Lower lobe of right lung (tissue), 2 donors: Measurements from ENCODE around the gene CYB561D2. TPM values are rescaled to one million over a fixed set of nuclear protein-coding genes. Genes with fewer than 3 reads are reported as not detected.

Experiments used
- ATAC-seq, 2 donors: fragments of 200-7000 bp; cut with Tn5 transposase; one replicate each; pipeline ENCODE4 v1.9.1; 2020 to 2022; ENCODE audit warnings: mild to moderate bottlenecking in 2 of 2, moderate library complexity in 2 of 2
- DNase-seq: peaks from one replicate; pipeline ENCODE4 v3.0.0-alpha.2; 2020
- H3K27ac ChIP-seq: fragments of 200-600 bp; one replicate; pipeline ENCODE4 v1.8.0; 2022
- H3K27me3 ChIP-seq: fragments of 200-600 bp; one replicate; pipeline ENCODE4 v1.8.0; 2022; ENCODE audit warnings: low read depth
- H3K36me3 ChIP-seq: fragments of 200-600 bp; one replicate; pipeline ENCODE4 v1.8.0; 2022; ENCODE audit warnings: mild to moderate bottlenecking
- H3K4me1 ChIP-seq: fragments of 200-600 bp; one replicate; pipeline ENCODE4 v1.8.0; 2022
- H3K4me3 ChIP-seq: fragments of 200-600 bp; one replicate; pipeline ENCODE4 v1.8.0; 2022; ENCODE audit warnings: mild to moderate bottlenecking
- H3K9me3 ChIP-seq: fragments of 200-600 bp; one replicate; pipeline ENCODE4 v1.8.0; 2022
- CTCF ChIP-seq: fragments of 200-600 bp; IDR thresholded peaks from one replicate; pipeline ENCODE4 v1.8.0; 2022; ENCODE audit warnings: antibody characterized with exemption, mild to moderate bottlenecking
- intact Hi-C: fragments of 100-400 bp; cut with DNase I; formaldehyde crosslinking; loops from one replicate; pipeline ENCODE4 v1.11.0; 2022
- total RNA-seq: library from RNA; stranded (reverse); fragmentation: NEBNext Ultra II Directional; extraction: Animal tissue kit (Norgen Biotek cat#: 25700); gene quantifications from one replicate; pipeline ENCODE4 v1.2.1, GENCODE V29; 2021
- donor health status: DM: no; HTN: yes; CAD: no; lungs with severe emphysema.

CYB561D2 gene
- total RNA-seq, 1 donor from 2014 or later, result 21.7 TPM

DNA sequence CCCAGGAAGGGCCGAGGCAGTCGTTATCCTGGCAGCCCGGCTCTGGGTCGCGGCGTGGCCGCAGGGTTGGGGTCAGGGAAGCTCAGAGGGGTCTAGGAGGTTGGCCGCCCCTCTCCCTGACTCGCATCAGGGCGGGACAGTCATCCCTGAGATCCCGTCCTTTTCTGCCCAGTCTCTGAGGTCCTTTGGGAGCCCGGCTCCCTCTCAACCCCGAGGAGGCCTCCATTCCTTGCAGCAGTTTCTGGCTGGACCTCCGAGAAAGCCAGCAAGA is 28.6 kb upstream of the CYB561D2 start:
- intact Hi-C loops, result no loop called here
- peak overlapping the region; percentile 98 for H3K27ac ChIP-seq

DNA sequence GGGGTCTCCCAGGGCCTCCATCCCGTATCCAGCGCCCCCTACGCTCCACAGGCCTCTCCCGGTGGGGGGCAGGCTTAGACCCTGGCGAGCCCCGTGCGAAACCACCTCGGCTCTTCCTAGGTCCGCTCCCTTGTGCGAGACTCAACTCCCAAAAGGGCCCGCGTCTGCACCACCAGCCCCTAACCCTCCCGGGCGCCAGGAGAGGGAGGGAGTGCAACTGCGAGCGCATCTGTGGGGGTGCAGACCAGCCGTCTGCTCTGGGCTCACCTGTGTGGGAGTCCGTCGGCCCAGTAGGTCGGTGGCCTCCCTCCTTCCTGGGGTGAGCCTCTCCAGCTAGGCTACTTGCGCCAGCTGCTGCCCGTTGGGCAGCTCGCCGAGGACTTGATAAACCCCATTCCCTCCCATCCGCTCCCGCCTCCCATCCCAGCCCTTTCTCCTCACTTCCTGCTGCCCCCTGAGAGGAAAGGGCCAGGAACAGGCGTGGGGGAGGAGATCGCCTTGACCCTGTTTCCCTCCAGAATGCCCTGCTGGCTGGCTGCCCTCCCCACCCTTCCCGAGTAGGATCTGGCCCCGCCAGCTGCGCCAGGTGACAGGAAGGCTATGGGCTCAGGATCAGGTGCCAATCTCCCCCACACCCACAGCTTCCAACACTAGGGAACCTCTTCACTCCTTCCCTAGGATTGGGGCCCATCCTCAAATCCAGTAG is 28.1 kb upstream of the CYB561D2 start, which contains the start of gene HYAL2:
HYAL2 (minus strand) TSS at position 360 of the 706 bp plus-strand sequence. CDS start 2,256 bp downstream, outside the sequence.
- H3K4me3 ChIP-seq, result peak within 1 kb of the TSS; percentile 91
- no peaks in the 10 kb centered on the region for H3K27me3 ChIP-seq
- peak in 1 of 2 donors; percentile 15 for ATAC-seq
- intact Hi-C loops, result no loop called here
- peak within 1 kb of the TSS; percentile 98 for H3K27ac ChIP-seq
- no peak for TF ChIP-seq CTCF
- H3K9me3 ChIP-seq, result no peaks in the 10 kb centered on the region
- H3K4me1 ChIP-seq, result peaks cover 85% of the 10 kb centered on the region
- H3K36me3 ChIP-seq, result peaks cover 43% of the 10 kb centered on the region
- peak; percentile 77 for DNase-seq

More for the DNA sequence above, 28.6 kb upstream of the CYB561D2 start:
- Histone ChIP-seq H3K36me3 (peaks cover 48% of the 10 kb centered on the region), H3K4me3 (peak overlapping the region; percentile 91), H3K4me1 (peaks cover 85% of the 10 kb centered on the region), H3K9me3 (no peaks in the 10 kb centered on the region), H3K27me3 (no peaks in the 10 kb centered on the region)
- no peak for TF ChIP-seq CTCF
- DNase-seq (no peak), ATAC-seq (no peak)

GRCh38 chr3:50323092-50323600 is 27.5 kb upstream of the CYB561D2 start:
- peak in 1 of 2 donors; percentile 0 for ATAC-seq
- intact Hi-C loops, result no loop called here
- DNase-seq, result no peak
- peaks cover 37% of the 10 kb centered on the region for H3K36me3 ChIP-seq
- peak overlapping the region; percentile 98 for H3K27ac ChIP-seq
- no peaks in the 10 kb centered on the region for H3K27me3 ChIP-seq
- H3K4me1 ChIP-seq, result peaks cover 81% of the 10 kb centered on the region
- TF ChIP-seq CTCF, result no peak
- peak overlapping the region; percentile 91 for H3K4me3 ChIP-seq
- H3K9me3 ChIP-seq, result no peaks in the 10 kb centered on the region

GRCh38 chr3:50323614-50324199 is 27.0 kb upstream of the CYB561D2 start:
- H3K27me3 ChIP-seq, result no peaks in the 10 kb centered on the region
- H3K4me3 ChIP-seq, result peak overlapping the region; percentile 91
- intact Hi-C loops, result no loop called here
- DNase-seq (peak; percentile 72), ATAC-seq (peak in 1 of 2 donors; percentile 4)
- peak overlapping the region; percentile 98 for H3K27ac ChIP-seq
- TF ChIP-seq CTCF, result peak; percentile 11
- H3K36me3 ChIP-seq, result peaks cover 31% of the 10 kb centered on the region
- no peaks in the 10 kb centered on the region for H3K9me3 ChIP-seq
- H3K4me1 ChIP-seq, result peaks cover 81% of the 10 kb centered on the region

DNA sequence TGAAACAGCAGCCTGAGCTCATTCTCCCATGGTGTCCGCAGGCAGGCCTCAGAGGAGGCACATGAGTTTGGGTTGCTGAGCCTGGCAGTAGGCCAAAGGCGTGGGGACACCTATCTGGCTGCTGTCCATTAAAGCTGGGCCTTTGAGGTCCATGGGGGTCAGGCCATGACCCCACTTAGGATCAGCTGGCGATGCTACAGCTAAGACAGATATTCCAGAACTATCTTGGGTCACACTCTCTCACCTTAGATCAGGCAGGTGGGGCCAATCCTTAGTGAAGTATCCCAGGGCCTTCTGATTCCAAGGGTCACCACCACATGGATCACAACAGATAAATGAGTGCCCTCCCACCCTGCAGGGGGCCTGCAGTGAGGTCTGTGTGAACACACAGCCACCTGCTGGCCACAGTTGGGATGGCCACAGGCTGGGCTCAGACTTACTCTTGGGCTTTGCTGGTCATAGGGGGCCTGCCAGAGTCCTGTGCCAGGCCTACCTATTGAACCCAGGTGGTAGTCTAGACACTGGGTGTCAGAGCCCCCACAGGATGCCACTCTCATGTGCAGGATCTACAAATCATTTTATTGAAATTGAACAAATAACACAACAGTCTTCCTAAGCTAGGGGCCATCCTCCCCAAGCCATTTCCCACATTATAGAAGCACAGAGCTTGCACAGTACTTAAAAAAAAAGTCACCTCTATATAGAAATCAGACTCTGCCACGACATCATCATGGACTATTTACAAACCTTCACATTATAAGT is 26.1 kb upstream of the CYB561D2 start:
- Histone ChIP-seq H3K27ac (peak overlapping the region; percentile 98), H3K27me3 (no peaks in the 10 kb centered on the region), H3K9me3 (no peaks in the 10 kb centered on the region), H3K4me3 (peak overlapping the region; percentile 9), H3K36me3 (peaks cover 28% of the 10 kb centered on the region), H3K4me1 (peaks cover 75% of the 10 kb centered on the region)
- intact Hi-C loops, result no loop called here
- ATAC-seq (peak; percentile 7 to 9), DNase-seq (peak; percentile 81)
- TF ChIP-seq CTCF, result peak; percentile 87
